B cell (primary cell): Measurements from ENCODE around the gene SDK2. TPM values are rescaled to one million over a fixed set of nuclear protein-coding genes. Genes with fewer than 3 reads are reported as not detected.

Experiments
- ATAC-seq: fragments of 200-7000 bp; cut with Tn5 transposase; one replicate; pipeline ENCODE4 v1.10.0; 2021; ENCODE audit warnings: low read depth, mild to moderate bottlenecking, moderate number of reproducible peaks, moderate library complexity
- CTCF ChIA-PET: fragments of 350-600 bp; sonication (Branson Sonifier 250); formaldehyde crosslinking; loops from one replicate; lab custom pipeline; 2021; ENCODE audit warnings: antibody characterized with exemption, inconsistent platforms; lab: Charles Lee
- POLR2A ChIA-PET: fragments of 350-600 bp; sonication (Branson Sonifier 250); formaldehyde crosslinking; loops from one replicate; lab custom pipeline; 2021; ENCODE audit warnings: antibody characterized with exemption; lab: Charles Lee
- DNase-seq: peaks from one replicate; pipeline ENCODE4 v3.0.0; 2013
- H2AFZ ChIP-seq: 2 replicates; pipeline ENCODE4 v1.6.1; 2012; ENCODE audit warnings: mild to moderate bottlenecking, low read depth, low read length; ENCODE audit not compliant: insufficient read depth, poor library complexity, severe bottlenecking
- H3K27ac ChIP-seq, 2 donors: 1 replicate in 1 of 2; 2 replicates in 1 of 2; pipeline ENCODE4 v1.5.1; 2012 to 2013; ENCODE audit warnings: low read length in 2 of 2, mild to moderate bottlenecking in 2 of 2, moderate library complexity in 1 of 2
- H3K27me3 ChIP-seq, 4 experiments: fragments of 200-600 bp in 1 of 4; sonication (generic) in 1 of 4; replicated peaks in 1 of 4; 1 replicate in 2 of 4; 2 replicates in 2 of 4; pipeline versions ENCODE4 v1.6.1 to v1.7.0; 2013 to 2016; ENCODE audit warnings: low read length in 3 of 4, mild to moderate bottlenecking in 2 of 4, mixed read lengths in 1 of 4, moderate library complexity in 1 of 4; ENCODE audit not compliant: insufficient read depth in 4 of 4, control insufficient read depth in 3 of 4; ENCODE audit errors: control extremely low read depth in 1 of 4
- H3K36me3 ChIP-seq, 2 experiments: replicated peaks in 1 of 2; 1 replicate in 1 of 2; 2 replicates in 1 of 2; pipeline versions ENCODE4 v1.6.1 to v1.7.1; 2013; ENCODE audit warnings: low read length in 1 of 2; ENCODE audit not compliant: insufficient read depth in 2 of 2, control insufficient read depth in 1 of 2; ENCODE audit errors: control extremely low read depth in 1 of 2, extremely low read depth in 1 of 2
- H3K4me1 ChIP-seq, 2 donors: fragments of 200-600 bp in 1 of 2; sonication (generic) in 1 of 2; 1 replicate in 1 of 2; 2 replicates in 1 of 2; pipeline versions ENCODE4 v1.5.1 to v1.6.1; 2013 to 2017; ENCODE audit warnings: low read length in 2 of 2; ENCODE audit not compliant: control insufficient read depth in 2 of 2, insufficient read depth in 2 of 2
- H3K4me2 ChIP-seq: replicated peaks from 2 replicates; pipeline ENCODE3; 2012; ENCODE audit warnings: mild to moderate bottlenecking, low read depth, low read length; ENCODE audit not compliant: poor library complexity, severe bottlenecking
- H3K4me3 ChIP-seq, 5 experiments: fragments of 200-600 bp in 1 of 5; sonication (generic) in 1 of 5; 1 replicate in 3 of 5; 2 replicates in 2 of 5; pipeline versions ENCODE4 v1.5.1 to v1.7.0; 2011 to 2016; ENCODE audit warnings: low read length in 4 of 5, mild to moderate bottlenecking in 4 of 5, low read depth in 2 of 5, control low read depth in 1 of 5, moderate library complexity in 1 of 5; ENCODE audit not compliant: insufficient read depth in 1 of 5; ENCODE audit errors: control extremely low read depth in 1 of 5, extremely low read depth in 1 of 5
- H3K79me2 ChIP-seq: fragments of 200-600 bp; sonication (generic); one replicate; pipeline ENCODE4 v1.6.0; 2016; ENCODE audit warnings: low read length; ENCODE audit not compliant: control insufficient read depth, insufficient read depth
- H3K9ac ChIP-seq: fragments of 200-600 bp; sonication (generic); 2 replicates; pipeline ENCODE4 v1.6.1; 2017; ENCODE audit warnings: mild to moderate bottlenecking, low read length, moderate library complexity
- H3K9me3 ChIP-seq, 3 donors: one replicate each; pipeline versions ENCODE4 v1.6.1 to v1.7.1; 2013; ENCODE audit warnings: low read length in 2 of 3; ENCODE audit not compliant: control insufficient read depth in 2 of 3, insufficient read depth in 1 of 3; ENCODE audit errors: control extremely low read depth in 1 of 3
- H4K20me1 ChIP-seq: 2 replicates; pipeline ENCODE4 v1.6.0; 2012; ENCODE audit warnings: mild to moderate bottlenecking, low read length; ENCODE audit not compliant: insufficient read depth, control insufficient read depth, poor library complexity, severe bottlenecking
- H3K27ac Mint-ChIP-seq: one replicate; pipeline ENCODE4 v1.8.0; 2021; ENCODE audit warnings: mixed read lengths
- H3K27me3 Mint-ChIP-seq: one replicate; pipeline ENCODE4 v1.8.0; 2021; ENCODE audit warnings: mixed read lengths
- H3K4me1 Mint-ChIP-seq: one replicate; pipeline ENCODE4 v1.8.0; 2021; ENCODE audit warnings: mixed read lengths
- H3K4me3 Mint-ChIP-seq: one replicate; pipeline ENCODE4 v1.8.0; 2021; ENCODE audit warnings: mixed read lengths
- H3K9me3 Mint-ChIP-seq: one replicate; pipeline ENCODE4 v1.8.0; 2022; ENCODE audit warnings: mixed read lengths; ENCODE audit not compliant: insufficient read depth
- CTCF ChIP-seq: fragments of 200-600 bp; IDR thresholded peaks from one replicate; pipeline ENCODE4 v1.8.0; 2022; ENCODE audit warnings: antibody characterized with exemption, mild to moderate bottlenecking
- EZH2 ChIP-seq: IDR thresholded peaks from 2 replicates; pipeline ENCODE4 v1.6.1; 2012; ENCODE audit warnings: borderline replicate concordance, low read depth, mild to moderate bottlenecking, moderate library complexity, low read length; ENCODE audit not compliant: insufficient read depth, poor library complexity, severe bottlenecking
- WGBS: methylation state at CpG from one replicate; pipeline ENCODE4 v1.1.5; 2013; ENCODE audit warnings: missing lambda C conversion rate; ENCODE audit not compliant: insufficient coverage; 5-methylcytosine and 5-hydroxymethylcytosine counted together
- intact Hi-C: fragments of 100-400 bp; cut with micrococcal nuclease; formaldehyde crosslinking; loops from one replicate; pipeline ENCODE4 v1.10.0; 2022
- polyA plus RNA-seq: library from polyadenylated mRNA; depleted of rRNA; stranded (reverse); fragments of >200 nt; gene quantifications from 2 replicates; pipeline ENCODE4 v1.2.3, GENCODE V29; 2012
- total RNA-seq, 2 donors: library from RNA; stranded (reverse); fragments of 120-200 nt in 1 of 2; gene quantifications; 1 replicate in 1 of 2; 2 replicates in 1 of 2; pipeline versions ENCODE4 v1.2.3 to v1.2.4, GENCODE V29; 2013 to 2022

SDK2 gene
- total and polyA plus RNA-seq, 2 donors (not counting 1 experiment from before 2014, with no cell fraction given), result 3.2 to 13.0 TPM

- no peaks in the 10 kb centered on the region for H4K20me1 ChIP-seq
- H3K9me3 ChIP-seq, result no peaks in the 10 kb centered on the region
- ATAC-seq (no peak), DNase-seq (no peak)
- ChIA-PET POLR2A (no interaction called here), CTCF (interaction anchor here (4.5 to 6.0 kb wide), 2 partner anchors 219 to 283 kb away, joined by 58 to 153 read pairs; partner anchors contain the start of gene SDK2)
- intact Hi-C loops, result no loop called here
- peaks cover 0 to 18% of the 10 kb centered on the region in 2 experiments for H3K36me3 ChIP-seq
- Mint-ChIP-seq H3K4me3 (no peak overlapping the region), H3K27ac (no peak overlapping the region), H3K9me3 (no peaks in the 10 kb centered on the region), H3K4me1 (peaks cover 11% of the 10 kb centered on the region), H3K27me3 (peaks cover 3% of the 10 kb centered on the region)
- H3K27ac ChIP-seq, result no peak overlapping the region
- H3K4me1 ChIP-seq, result peaks cover 0 to 8% of the 10 kb centered on the region in 2 donors
- H3K4me2 ChIP-seq, result no peak overlapping the region
- no peak overlapping the region for H3K9ac ChIP-seq
- TF ChIP-seq EZH2 (no peak), CTCF (no peak)
- no peaks in the 10 kb centered on the region for H3K27me3 ChIP-seq
- no peaks in the 10 kb centered on the region for H3K79me2 ChIP-seq
- no peak overlapping the region for H3K4me3 ChIP-seq
- H2AFZ ChIP-seq, result no peak overlapping the region
Observed at GRCh38 chr17:73427198-73427597, 217.0 kb downstream of the SDK2 start.

GRCh38 chr17:73424571-73424970, 219.7 kb downstream of the SDK2 start:
- ChIA-PET CTCF (interaction anchor here (1.3 kb wide), 1 partner anchor 13 kb away, joined by 3 read pairs; no protein-coding TSS in a partner anchor), POLR2A (no interaction called here)
- TF ChIP-seq EZH2, result no peak
- Histone ChIP-seq H3K4me3 (no peak overlapping the region), H2AFZ (no peak overlapping the region), H4K20me1 (no peaks in the 10 kb centered on the region), H3K9ac (no peak overlapping the region), H3K9me3 (no peaks in the 10 kb centered on the region), H3K27me3 (no peaks in the 10 kb centered on the region), H3K4me2 (no peak overlapping the region), H3K4me1 (peaks cover 0 to 2% of the 10 kb centered on the region in 2 donors), H3K27ac (no peak overlapping the region), H3K79me2 (no peaks in the 10 kb centered on the region), H3K36me3 (peaks cover 0 to 29% of the 10 kb centered on the region in 2 experiments)
- ATAC-seq (no peak), DNase-seq (no peak)
- peaks cover 3% of the 10 kb centered on the region for H3K27me3 Mint-ChIP-seq
- WGBS, result 94% methylated on average over 4 of the region's 6 CpGs
- intact Hi-C loops, result no loop called here
- H3K9me3 Mint-ChIP-seq, result no peaks in the 10 kb centered on the region
- peaks cover 2% of the 10 kb centered on the region for H3K4me1 Mint-ChIP-seq
- no peak overlapping the region for H3K4me3 Mint-ChIP-seq
- H3K27ac Mint-ChIP-seq, result no peak overlapping the region
